Activated CD8-positive, alpha-beta memory T cell treated with anti-CD3 and anti-CD28 coated beads for 1 hour (primary cell): ENCODE results near the gene CTCFL.
"Not testable (repeated sequence)": the region's sequence is repeated elsewhere in the genome, so short reads cannot be mapped to it uniquely, and the experiment has no call there.

ENCODE experiments used
- DNase-seq, 2 donors: peaks; one replicate each; pipeline ENCODE4 v3.0.0-alpha.2; 2020; ENCODE audit warnings: low read depth in 1 of 2; ENCODE audit errors: extremely low read depth in 1 of 2

CTCFL gene

GRCh38 chr20:57483287-57484050 lies 41.5 kb downstream of the CTCFL start:
- no peak for DNase-seq

- no peak for DNase-seq
Observed at GRCh38 chr20:57482796-57483195, 42.1 kb downstream of the CTCFL start.

GRCh38 chr20:57482148-57482547 lies 42.8 kb downstream of the CTCFL start:
- no peak for DNase-seq

GRCh38 chr20:57481281-57481711 lies 43.6 kb downstream of the CTCFL start:
- DNase-seq, result no peak

DNA sequence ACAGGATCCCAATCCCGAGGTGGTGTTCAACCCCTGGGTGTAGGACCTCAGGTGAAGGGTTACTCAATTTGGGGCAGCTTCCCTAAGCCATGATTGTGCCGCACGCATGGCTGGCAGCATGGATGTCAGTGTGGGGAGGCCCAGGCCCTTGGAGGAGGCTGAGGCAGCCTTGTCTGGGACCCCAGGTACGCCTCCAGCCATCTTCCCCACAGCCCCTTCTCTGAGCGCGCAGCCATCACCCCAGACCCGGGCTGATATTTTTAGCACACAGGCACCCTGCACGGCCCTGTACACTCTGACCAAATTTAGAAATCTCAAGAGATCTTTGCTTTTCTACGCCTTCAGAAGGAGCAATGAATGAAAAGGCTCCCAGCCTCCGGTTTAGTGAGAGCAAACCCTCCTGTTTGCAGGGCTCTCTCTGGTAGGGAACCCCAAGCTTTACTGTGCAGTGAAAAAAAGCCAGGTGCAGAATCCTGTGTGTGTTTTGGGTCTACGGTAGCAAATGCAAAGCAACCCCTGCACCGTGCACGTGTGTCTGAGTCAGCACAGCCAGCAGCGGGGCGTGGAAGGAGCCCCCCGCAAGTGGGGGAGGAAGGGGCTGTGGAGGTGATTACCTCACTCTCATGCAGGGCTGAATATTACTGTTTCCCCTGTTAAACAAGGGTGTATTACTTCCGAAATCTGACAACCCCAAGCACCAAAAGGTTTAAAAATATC lies 44.3 kb downstream of the CTCFL start:
- DNase-seq, result peak in 1 of 2 donors; percentile 13

DNA sequence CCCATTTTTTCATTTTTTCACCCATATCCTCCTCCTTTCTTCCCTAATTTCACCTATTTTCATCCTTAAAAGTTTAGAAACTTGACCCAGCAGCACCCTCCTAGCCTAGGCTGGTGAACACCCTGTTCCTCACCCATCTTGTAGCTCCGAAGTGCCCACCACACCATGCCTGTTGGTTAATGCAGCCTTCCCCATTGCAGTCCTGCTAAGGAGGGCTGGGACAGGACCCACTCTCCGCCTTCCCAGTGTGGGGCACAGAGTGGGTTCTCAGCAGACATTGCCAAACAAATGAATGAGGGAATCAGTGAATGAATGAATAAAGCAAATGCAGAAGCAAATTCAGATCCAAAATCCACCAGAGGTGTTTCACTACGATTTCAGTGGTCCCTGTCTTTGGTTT lies 45.7 kb downstream of the CTCFL start:
- DNase-seq, result no peak

DNA sequence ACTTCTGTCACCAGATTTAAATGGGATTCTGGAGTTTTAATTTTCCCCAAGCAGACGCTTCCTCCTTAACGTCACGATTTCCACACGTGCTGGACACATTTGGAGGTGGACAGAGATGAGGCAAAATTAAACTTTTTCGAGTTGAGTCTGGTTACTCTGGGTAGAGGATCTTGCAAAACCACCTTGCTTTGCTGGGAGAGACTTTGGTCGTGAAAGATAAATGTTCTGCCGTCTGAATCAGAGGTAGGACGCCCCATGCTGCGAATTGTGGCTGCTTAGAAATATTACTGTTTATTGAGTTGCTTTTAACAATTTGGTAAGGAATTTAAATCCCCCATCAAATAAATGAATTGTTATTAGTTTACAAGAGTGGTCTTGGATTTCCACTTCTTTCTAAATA lies 46.8 kb downstream of the CTCFL start:
- DNase-seq, result no peak

- no peak for DNase-seq
Observed at GRCh38 chr20:57476641-57477461, 48.1 kb downstream of the CTCFL start.

DNA sequence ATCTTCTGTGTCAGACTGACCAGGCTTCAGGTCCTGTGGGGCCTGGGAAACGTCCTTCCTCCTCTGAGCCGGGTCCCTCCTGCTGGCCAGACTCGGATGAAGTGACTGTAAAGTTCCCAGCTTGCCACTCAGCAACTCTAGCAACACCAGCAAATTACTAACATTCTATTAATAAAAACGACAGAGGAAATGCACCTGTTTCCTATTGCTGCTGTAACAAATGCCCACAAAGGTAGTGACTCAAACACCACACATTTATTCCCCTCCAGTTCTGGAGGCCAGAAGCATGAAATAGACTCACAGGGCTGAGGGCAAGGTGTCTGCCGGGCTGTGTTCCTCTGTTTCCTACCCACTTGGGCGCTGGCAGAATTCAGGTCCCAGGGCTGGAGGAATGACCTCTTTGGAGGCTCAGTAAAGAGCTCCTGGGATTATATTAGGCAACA lies 48.8 kb downstream of the CTCFL start:
- no peak for DNase-seq

DNA sequence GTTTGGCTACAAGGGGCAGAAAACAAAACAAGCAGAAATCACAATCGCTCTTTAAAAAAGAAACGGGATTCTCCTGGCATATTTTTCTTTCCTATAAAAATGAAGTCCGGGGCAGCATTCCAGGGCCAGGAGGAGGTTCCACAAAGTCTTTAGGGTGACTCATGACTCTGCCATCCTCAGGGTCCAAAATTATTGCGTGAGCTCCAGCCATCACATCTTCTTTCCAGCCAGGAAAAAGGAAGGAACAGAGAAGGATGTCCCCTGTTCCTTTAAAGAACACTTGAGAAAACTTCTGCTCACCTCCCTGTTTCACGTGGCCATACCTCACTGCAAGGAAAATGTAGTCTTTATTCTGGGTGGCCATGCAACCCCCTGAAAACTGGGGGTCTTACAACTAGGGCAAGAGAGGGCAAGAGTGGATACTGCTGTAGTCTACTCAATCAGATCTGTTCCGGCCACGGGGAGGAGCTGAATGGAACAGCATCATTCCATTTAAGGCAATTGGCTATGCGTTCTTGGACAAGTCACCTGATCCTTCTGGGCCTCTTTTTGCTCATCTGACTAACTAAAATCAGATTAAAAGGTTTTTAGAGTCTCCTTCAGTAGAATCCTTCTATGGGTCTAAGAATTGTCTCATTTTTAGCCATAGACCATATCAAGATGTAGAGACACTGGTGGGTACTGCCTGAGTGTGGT lies 49.4 kb downstream of the CTCFL start:
- no peak for DNase-seq

GRCh38 chr20:57474816-57475215 lies 50.1 kb downstream of the CTCFL start:
- no peak for DNase-seq

DNA sequence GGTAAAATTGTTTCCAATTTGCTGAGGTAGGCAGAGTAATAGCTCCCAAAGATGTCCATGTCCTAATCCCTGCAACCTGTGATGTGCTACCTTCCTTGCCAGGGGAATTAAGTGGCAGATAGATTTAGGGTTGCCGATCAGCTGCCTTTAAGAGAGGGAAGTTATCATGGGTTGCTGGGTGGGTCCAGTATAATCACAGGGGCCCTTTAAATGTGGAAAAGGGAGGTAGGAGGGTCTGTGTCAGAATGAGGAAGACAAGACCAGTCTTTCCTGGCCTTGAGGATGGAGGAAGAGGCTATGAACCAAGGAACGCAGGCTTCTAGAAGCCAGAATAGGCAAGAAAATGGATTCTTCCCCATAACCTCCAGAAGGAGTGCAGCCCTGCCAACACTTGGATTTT lies 50.7 kb downstream of the CTCFL start:
- no peak for DNase-seq

DNA sequence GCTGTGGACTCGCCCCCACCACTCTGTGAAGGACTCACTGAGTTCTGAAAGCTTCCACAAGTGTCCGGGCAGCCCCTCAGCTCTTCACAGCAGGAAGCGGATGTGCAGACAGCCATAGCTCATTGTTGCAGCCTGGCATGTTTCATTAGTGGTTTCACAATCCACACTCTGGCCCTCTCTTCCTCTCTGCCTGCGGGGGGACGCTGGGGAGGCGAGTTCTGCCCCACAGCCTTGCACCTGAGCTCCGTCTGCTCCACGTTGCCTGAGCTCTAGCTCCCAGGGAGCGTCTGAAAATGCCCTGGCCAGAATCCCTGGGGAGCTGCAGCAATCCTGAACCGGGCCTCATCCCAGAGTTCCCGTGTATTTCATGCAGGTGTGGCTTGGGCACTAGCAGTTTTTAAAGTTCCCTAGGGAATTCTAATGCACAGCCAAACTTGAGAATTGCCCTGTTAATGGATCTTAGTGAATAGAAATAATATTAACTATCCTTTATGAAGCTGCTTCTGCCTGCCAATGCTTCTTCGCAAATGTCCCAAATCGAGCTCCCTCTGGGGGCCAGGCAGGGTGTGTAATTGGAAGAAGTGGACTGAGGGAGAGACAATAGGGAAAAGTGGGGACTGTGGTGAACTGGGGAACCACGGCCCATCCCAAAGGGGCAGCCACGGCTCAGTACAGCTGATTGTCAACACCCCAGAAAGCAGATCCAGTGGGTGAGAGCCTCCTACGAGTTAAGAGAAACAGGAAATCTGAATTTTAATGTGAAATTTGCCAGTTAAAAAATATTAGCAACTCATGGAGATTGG lies 51.5 kb downstream of the CTCFL start:
- no peak for DNase-seq

DNA sequence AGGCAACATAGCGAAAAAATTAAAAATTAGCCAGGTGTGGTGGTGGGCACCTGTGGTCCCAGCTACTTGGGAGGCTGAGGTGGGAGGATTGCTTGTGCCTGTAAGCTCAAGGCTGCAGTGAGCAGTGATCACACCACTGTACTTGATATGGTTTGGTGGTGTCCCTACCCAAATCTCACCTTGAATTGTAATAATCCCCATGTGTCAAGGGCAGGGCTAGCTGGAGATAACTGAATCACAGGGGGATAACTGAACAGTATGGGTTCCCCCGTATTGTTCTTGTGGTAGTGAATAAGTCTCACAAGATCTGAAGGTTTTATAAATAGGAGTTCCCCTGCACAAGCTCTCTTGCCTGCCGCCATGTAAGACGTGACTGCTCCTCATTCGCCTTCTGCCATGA lies 52.5 kb downstream of the CTCFL start:
- not testable (repeated sequence) for DNase-seq

DNA sequence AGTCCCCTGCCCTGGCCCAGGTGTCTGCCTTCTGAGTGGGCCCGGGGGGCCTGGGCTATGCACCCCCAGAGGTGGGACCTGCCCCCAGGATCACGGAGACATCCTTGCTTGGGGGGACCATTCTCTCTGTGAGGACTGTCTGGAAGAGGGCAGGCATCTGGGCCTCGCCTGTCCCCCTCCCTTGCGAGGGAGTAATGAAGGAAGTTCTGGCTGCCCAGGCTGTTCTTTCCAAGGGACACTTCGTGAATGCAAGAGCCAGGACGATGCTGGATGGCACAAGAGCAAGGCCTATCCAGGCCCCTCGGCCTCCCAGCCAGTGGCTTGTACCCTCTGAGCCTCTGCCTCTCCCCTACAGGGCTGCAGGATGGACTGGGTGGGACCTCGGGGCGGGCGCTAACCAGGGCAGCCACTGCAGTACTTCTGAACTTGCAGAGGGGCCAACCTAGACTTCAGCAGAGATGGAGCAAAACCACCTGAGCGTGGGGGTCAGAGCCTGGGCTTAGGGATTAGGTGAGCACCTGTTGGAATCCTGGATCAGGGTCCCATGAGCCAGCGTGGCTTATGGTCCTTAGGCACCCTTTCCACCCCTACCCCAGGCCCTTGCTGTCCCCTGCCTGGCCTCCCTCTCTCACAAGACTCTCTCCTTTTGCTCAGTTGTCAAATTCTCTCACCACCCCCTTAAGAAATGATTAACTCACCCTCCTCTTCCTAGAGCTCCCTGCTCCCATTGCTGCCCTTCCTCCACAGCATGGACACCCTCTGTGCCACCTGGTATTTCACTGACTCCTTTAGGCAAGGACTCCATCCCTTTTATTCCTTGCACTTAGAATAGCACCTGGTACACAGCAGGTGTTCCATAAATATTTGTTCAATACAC lies 53.2 kb downstream of the CTCFL start:
- DNase-seq, result no peak

DNA sequence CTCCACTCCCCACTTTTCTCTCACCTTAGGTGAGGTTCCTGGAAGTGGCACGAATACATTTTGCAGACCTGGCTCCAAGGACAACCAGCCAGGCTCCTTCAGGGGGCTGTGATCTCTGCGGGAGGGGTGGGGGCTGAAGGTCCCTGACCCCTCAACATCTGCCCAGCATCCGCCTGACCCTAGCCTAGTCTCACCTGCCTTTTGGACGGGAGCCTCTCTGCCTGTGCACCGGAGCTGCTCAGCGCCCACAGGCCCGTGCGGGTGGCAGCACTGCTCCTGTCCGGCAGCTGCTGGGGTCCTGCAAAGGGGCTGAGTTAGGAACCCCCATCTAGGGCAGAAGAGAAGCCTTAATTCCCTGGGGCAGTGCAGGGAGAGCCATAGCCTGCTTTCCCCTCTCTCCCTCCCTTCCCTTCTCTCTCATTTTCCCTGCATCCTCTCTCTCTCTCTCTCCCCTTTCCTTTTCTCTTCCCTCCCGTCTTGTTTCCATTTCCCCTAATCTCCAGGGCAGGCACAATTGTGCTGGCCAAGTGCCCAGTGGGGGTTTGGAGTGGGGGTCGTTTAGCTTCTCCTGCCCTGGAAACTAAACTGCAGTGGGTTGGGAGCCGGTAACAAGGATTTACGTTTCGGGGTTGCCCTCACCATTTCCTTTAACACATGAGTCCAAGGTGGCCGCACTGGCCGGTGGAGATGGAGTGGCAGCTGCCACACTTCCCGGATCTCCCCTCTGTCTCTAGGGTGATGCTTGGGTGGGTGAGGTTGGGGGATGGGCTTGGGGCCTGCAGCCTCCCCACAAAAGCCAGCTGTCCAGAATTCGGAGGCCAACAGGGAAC lies 54.1 kb downstream of the CTCFL start:
- DNase-seq, result no peak

DNA sequence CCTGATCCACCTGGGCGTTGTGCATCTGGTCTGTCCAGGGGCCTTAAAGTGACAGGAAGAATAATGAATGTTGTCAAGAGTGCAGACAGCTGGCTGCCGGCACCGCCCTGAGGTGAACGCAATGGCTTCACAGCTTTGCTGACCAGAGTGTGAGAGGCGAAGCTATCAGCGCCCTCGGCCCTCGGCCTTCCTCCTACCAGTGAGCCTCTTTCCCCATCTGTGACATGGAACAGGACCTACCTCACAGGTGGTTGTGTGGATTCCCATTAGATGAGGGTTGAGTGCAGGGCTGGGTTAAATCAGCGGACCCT lies 54.8 kb downstream of the CTCFL start:
- no peak for DNase-seq

- DNase-seq, result no peak
Observed at GRCh38 chr20:57469418-57470211, 55.3 kb downstream of the CTCFL start.
